ENCODE measurements around the gene SHOC2.

DNA sequence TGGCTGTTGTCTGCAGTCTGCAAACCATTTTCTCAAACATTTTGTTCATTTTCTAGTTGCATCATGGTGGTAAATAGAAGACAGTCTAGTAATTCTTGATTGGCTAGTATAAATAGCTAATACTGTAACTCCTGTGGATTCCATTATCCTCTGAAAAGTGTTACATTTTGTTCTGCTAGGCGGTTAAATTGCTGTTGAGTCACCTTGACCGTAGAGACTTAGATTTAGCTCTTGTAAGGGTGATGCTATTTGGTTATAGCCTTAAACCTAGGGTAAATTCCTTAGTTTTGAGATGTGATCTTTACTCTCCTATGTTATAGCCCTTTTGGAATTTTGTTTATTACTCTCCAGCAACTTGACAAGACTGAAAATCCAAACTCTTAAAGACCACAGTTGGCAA, 58.8 kb downstream of the SHOC2 start:
- TF ChIP-seq RBFOX2 (IDR thresholded peaks at IDR 0.05; ENCODE audit: low read depth, low read length), result no peak
- no peak for TF ChIP-seq ZNF382 (CRISPR knock-in tag; IDR thresholded peaks at IDR 0.05; ENCODE audit: borderline replicate concordance)
- TF ChIP-seq, protein P1, sequence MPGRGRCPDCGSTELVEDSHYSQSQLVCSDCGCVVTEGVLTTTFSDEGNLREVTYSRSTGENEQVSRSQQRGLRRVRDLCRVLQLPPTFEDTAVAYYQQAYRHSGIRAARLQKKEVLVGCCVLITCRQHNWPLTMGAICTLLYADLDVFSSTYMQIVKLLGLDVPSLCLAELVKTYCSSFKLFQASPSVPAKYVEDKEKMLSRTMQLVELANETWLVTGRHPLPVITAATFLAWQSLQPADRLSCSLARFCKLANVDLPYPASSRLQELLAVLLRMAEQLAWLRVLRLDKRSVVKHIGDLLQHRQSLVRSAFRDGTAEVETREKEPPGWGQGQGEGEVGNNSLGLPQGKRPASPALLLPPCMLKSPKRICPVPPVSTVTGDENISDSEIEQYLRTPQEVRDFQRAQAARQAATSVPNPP (CRISPR knock-in tag; IDR thresholded peaks at IDR 0.05), result no peak
- TF ChIP-seq RCOR2 (CRISPR knock-in tag; IDR thresholded peaks at IDR 0.05), result no peak
- TF ChIP-seq, protein P2, sequence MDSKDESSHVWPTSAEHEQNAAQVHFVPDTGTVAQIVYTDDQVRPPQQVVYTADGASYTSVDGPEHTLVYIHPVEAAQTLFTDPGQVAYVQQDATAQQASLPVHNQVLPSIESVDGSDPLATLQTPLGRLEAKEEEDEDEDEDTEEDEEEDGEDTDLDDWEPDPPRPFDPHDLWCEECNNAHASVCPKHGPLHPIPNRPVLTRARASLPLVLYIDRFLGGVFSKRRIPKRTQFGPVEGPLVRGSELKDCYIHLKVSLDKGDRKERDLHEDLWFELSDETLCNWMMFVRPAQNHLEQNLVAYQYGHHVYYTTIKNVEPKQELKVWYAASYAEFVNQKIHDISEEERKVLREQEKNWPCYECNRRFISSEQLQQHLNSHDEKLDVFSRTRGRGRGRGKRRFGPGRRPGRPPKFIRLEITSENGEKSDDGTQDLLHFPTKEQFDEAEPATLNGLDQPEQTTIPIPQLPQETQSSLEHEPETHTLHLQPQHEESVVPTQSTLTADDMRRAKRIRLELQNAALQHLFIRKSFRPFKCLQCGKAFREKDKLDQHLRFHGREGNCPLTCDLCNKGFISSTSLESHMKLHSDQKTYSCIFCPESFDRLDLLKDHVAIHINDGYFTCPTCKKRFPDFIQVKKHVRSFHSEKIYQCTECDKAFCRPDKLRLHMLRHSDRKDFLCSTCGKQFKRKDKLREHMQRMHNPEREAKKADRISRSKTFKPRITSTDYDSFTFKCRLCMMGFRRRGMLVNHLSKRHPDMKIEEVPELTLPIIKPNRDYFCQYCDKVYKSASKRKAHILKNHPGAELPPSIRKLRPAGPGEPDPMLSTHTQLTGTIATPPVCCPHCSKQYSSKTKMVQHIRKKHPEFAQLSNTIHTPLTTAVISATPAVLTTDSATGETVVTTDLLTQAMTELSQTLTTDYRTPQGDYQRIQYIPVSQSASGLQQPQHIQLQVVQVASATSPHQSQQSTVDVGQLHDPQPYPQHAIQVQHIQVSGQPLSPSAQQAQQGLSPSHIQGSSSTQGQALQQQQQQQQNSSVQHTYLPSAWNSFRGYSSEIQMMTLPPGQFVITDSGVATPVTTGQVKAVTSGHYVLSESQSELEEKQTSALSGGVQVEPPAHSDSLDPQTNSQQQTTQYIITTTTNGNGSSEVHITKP (CRISPR knock-in tag; IDR thresholded peaks at IDR 0.05; ENCODE audit: low read depth), result no peak
- no peak for TF ChIP-seq ESRRA (CRISPR knock-in tag; IDR thresholded peaks at IDR 0.05; ENCODE audit: low read depth)
- TF ChIP-seq NFRKB (IDR thresholded peaks at IDR 0.05), result no peak
- TF ChIP-seq MIXL1 (CRISPR knock-in tag; IDR thresholded peaks at IDR 0.05), result no peak
- TF ChIP-seq, protein P3, sequence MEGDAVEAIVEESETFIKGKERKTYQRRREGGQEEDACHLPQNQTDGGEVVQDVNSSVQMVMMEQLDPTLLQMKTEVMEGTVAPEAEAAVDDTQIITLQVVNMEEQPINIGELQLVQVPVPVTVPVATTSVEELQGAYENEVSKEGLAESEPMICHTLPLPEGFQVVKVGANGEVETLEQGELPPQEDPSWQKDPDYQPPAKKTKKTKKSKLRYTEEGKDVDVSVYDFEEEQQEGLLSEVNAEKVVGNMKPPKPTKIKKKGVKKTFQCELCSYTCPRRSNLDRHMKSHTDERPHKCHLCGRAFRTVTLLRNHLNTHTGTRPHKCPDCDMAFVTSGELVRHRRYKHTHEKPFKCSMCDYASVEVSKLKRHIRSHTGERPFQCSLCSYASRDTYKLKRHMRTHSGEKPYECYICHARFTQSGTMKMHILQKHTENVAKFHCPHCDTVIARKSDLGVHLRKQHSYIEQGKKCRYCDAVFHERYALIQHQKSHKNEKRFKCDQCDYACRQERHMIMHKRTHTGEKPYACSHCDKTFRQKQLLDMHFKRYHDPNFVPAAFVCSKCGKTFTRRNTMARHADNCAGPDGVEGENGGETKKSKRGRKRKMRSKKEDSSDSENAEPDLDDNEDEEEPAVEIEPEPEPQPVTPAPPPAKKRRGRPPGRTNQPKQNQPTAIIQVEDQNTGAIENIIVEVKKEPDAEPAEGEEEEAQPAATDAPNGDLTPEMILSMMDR (CRISPR knock-in tag; IDR thresholded peaks at IDR 0.05), result no peak
